Chondrocyte (in vitro differentiated cells): ENCODE results near the gene MTM1. TPM values are rescaled to one million over a fixed set of nuclear protein-coding genes. Genes with fewer than 3 reads are reported as not detected.
A peak's percentile ranks its signal among the peaks of the same experiment; 100 is the strongest.

Experiments used
- DNase-seq: peaks from one replicate; pipeline ENCODE4 v3.0.0; 2021; ENCODE audit warnings: mixed read lengths, low spot score
- H3K27ac Mint-ChIP-seq: one replicate; pipeline ENCODE4 v1.8.0; 2021; ENCODE audit warnings: mild to moderate bottlenecking, moderate library complexity, mixed read lengths; ENCODE audit not compliant: unreplicated experiment
- H3K27me3 Mint-ChIP-seq: 2 replicates; pipeline ENCODE4 v1.8.0; 2021; ENCODE audit warnings: low read depth, mixed read lengths
- H3K36me3 Mint-ChIP-seq: 2 replicates; pipeline ENCODE4 v1.8.0; 2021; ENCODE audit warnings: low read depth, mixed read lengths
- H3K4me1 Mint-ChIP-seq: 2 replicates; pipeline ENCODE4 v1.8.0; 2021; ENCODE audit warnings: low read depth, mild to moderate bottlenecking, mixed read lengths
- H3K4me3 Mint-ChIP-seq: one replicate; pipeline ENCODE4 v1.8.0; 2021; ENCODE audit warnings: mild to moderate bottlenecking, moderate library complexity, mixed read lengths; ENCODE audit not compliant: unreplicated experiment
- H3K9me3 Mint-ChIP-seq: 2 replicates; pipeline ENCODE4 v1.8.0; 2021; ENCODE audit warnings: low read depth, mixed read lengths
- CTCF ChIP-seq: fragments of 200-600 bp; sonication (generic); IDR thresholded peaks from 2 replicates; pipeline ENCODE4 v1.5.0; 2021; ENCODE audit warnings: antibody characterized with exemption, mild to moderate bottlenecking, moderate library complexity
- total RNA-seq: library from RNA; stranded (reverse); gene quantifications from 3 replicates; pipeline ENCODE4 v1.2.1, GENCODE V29; 2021

Gene MTM1
- total RNA-seq, 1 donor from 2014 or later: 10.1 TPM

- no peak for DNase-seq
- Mint-ChIP-seq H3K4me3 (no peak overlapping the region), H3K27me3 (no peaks in the 10 kb centered on the region), H3K9me3 (peaks cover 5% of the 10 kb centered on the region), H3K36me3 (no peaks in the 10 kb centered on the region), H3K4me1 (peaks cover 20% of the 10 kb centered on the region), H3K27ac (peak overlapping the region; percentile 12)
- no peak for TF ChIP-seq CTCF
Observed at GRCh38 chrX:150548684-150549083, 19.7 kb upstream of the MTM1 start.

- no peaks in the 10 kb centered on the region for H3K27me3 Mint-ChIP-seq
- no peaks in the 10 kb centered on the region for H3K36me3 Mint-ChIP-seq
- H3K27ac Mint-ChIP-seq: no peak overlapping the region
- no peak overlapping the region for H3K4me3 Mint-ChIP-seq
- no peak for DNase-seq
- H3K9me3 Mint-ChIP-seq: peaks cover 11% of the 10 kb centered on the region
- TF ChIP-seq CTCF: no peak
- peaks cover 15% of the 10 kb centered on the region for H3K4me1 Mint-ChIP-seq
Observed at GRCh38 chrX:150551963-150552362, 16.5 kb upstream of the MTM1 start.

- Mint-ChIP-seq H3K4me3 (no peak overlapping the region), H3K9me3 (peaks cover 9% of the 10 kb centered on the region), H3K27ac (no peak overlapping the region), H3K4me1 (peaks cover 6% of the 10 kb centered on the region), H3K27me3 (no peaks in the 10 kb centered on the region), H3K36me3 (no peaks in the 10 kb centered on the region)
- TF ChIP-seq CTCF: no peak
- no peak for DNase-seq
Observed at GRCh38 chrX:150558424-150558823, 10.0 kb upstream of the MTM1 start.

- H3K9me3 Mint-ChIP-seq: peaks cover 3% of the 10 kb centered on the region
- no peak overlapping the region for H3K27ac Mint-ChIP-seq
- H3K4me3 Mint-ChIP-seq: no peak overlapping the region
- no peak for TF ChIP-seq CTCF
- peaks cover 12% of the 10 kb centered on the region for H3K4me1 Mint-ChIP-seq
- H3K36me3 Mint-ChIP-seq: no peaks in the 10 kb centered on the region
- DNase-seq: no peak
- no peaks in the 10 kb centered on the region for H3K27me3 Mint-ChIP-seq
Observed at GRCh38 chrX:150564838-150565237, 3.6 kb upstream of the MTM1 start.

GRCh38 chrX:150565551-150565950 is 2.9 kb upstream of the MTM1 start:
- Mint-ChIP-seq H3K27me3 (no peaks in the 10 kb centered on the region), H3K27ac (no peak overlapping the region), H3K36me3 (no peaks in the 10 kb centered on the region), H3K4me3 (no peak overlapping the region), H3K4me1 (peaks cover 18% of the 10 kb centered on the region), H3K9me3 (peaks cover 3% of the 10 kb centered on the region)
- no peak for DNase-seq
- no peak for TF ChIP-seq CTCF
